GM19240 (cell line): ENCODE results near the gene SAP25.
"Not testable (repeated sequence)": the region's sequence is repeated elsewhere in the genome, so short reads cannot be mapped to it uniquely, and the experiment has no call there.

Source experiments
- DNase-seq: peaks from one replicate; pipeline ENCODE4 v3.0.0; 2011; ENCODE audit warnings: low spot score; ENCODE audit not compliant: insufficient read length

SAP25 gene

DNA sequence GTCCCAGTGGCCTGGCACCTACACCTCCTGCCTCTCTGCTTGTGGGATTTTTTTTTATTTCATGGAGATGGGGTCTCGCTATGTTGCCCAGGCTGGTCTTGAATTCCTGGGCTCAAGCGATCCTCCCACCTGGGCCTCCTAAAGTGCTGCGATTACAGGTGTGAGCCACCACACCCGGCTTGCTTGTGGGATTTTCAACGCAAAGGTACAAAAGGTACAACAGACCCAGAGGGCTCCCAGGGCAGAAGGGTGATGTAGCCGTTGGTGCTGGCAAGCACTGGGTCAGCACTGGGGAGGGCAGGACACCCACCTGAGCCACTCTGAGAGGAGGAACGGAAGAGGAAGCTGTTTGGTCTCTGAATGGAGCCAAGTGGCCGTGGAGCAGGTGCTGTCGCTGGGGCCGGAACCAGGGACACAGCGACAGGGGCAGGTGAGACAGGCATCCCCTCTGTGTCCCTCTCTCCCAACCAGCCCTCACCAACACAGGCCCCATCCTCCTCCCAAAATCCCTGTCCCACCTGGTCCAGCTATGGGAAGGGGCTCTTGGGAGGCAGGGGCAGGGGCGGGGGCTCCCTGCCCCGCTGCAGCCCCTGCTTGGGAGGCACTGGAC is 2.8 kb upstream of the SAP25 start:
- DNase-seq, result no peak

DNA sequence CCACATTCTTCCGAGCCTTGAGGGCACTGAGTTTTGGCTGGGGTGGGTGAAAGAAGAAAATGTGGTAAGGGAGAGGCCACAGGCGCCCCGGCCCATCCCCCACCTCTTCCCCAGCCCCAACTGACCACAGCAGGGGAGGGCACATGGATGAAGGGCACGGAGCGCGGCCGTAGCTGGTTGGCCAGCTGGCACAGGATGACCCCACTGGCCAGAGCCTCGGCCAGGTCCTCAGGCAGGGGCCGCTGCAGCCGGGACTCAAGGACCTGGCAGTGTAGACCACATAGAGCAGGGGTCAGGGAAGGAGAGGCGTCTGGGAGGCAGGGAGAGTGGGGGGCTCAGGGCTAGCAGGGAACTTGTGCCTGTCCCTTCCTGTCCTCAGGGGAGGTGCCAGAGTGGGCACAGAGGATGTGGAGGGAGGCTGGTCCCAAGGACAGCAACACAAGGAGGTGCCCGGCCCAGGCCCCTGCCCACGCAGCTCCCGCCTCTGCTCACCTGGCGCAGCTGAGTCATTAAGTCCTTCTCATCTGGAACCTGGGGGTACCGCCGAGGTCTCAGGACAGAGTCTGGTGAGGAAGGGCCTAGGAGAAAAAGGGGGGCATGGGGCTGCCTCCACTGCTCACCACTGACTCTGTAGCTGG is 2.2 kb upstream of the SAP25 start:
- no peak for DNase-seq

DNA sequence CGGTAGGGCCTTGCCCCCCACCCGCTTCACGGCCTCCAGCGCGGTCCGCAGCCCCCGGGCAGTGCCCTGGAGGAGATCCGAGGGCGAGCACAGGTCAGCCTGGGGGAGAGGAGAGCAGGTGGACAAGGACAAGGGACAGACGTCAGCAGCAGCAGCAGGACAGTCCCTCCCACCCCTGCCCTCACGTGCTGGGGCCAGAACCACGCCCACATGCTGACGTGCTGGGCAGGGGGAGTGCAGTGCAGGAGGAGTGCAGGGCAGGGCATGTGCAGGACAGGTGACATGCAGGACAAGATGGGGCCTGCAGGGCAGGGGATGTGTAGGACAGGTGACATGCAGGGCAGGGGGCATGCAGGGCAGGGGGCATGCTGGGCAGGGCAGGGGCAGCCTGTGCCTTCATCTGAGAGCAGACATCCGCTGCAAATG is 1.5 kb upstream of the SAP25 start:
- no peak for DNase-seq

DNA sequence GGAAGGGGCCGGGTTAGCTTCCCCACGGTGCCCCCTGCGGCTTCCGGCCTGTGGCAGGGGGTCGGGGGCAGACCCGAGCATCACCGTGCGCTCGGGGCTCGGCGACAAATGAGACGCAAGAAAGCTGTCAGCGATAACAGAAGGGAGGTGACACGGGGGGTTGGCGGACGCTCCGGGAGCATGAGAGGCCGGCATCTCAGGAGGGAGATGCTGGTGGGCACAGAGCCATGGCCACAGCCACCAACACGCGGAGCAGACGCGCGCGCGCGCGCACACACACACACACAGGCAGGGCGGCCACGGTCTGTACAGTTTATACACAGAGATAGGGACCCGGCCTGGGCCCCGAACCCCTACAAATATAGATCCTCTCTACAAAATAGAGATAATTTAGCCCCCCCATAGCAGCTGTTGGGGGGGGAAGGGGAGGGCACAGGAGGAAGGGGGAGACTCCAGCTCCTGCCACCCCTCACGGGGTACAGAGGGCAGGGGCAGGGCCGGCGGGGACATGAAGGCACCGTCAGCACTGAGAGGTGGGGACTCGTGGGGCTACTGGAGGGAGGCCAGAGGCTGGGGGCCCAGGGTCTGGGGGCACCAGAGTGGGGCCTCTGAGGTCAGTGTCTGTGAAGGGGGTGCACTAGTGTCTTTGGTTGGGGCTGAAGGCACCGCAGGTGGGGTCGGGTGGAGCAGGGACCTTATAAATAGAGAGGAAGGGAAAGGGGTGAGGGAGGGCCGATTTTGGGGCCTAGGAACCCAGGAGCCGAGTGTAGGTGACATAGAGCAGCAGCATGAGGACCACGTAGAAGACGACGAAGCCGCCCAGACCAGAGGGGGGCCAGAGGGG is 884 bp upstream of the SAP25 start:
- DNase-seq, result no peak

DNA sequence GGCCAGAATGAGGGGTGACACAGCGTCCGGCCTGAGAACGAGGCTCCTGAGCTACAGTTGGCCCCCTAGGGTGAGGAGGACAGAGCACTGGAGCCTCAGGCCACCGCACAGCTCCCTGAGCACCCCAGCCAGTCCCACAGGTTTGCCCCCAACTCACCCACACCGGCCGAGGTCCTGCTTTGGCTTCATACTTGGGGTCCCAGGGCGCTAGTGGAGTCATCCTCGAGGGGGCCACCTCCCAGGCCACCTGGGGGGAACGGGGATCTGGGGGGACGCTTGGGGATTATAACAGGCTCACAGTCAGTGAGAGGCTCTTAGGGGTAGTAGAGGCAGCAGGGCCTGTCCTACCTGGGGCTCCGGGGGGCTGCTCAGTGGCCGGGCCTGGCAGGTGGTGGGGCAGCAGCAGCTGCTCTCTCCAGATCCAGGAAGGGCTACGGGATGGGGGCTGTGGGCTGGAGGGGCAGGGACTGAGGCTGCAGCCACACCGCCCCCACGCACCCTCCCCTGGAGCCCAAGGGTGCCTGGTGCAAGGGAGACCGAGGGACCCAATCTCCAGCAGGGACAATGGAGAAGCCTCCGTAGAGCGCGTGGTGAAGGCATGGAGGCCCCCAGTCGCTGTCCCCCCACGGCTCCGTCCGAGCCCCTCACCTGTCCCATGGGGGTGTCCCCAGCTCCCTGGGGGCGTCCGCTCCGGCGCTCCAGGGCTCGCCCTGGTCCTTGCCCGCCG is 588 bp downstream of the SAP25 start:
- DNase-seq, result no peak

DNA sequence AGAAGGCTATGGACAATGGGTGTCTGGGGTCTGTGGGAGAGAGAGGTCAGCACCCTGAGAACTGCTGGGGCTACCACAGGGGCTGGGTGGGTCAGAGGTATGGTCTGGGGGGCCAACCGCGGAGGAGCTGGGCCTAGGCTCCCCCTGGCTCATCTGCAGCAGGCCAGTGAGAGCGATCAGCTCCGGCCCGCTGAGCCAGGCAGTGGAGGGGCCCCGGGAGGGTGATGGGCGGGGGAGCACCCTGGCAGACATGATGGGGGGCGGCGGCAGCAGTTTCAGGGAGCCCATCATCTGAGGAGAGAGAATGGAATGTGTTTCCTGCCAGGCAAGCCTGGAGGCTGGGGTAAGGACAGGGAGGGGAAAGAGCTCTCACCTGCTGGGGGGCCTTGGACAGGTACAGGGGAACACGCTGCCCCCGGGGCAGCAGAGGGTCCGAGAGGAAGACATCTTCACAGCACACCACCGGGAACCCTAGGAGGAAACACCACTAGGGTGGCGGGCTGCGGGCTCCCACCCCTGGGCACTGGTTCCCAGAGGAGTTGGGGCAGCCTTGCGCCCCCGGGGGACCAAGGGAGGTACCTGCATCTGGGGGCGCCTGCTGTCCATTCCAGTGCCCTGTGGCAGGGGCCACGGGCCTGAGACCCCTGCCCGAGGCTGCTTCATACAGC is 1.3 kb downstream of the SAP25 start:
- no peak for DNase-seq

DNA sequence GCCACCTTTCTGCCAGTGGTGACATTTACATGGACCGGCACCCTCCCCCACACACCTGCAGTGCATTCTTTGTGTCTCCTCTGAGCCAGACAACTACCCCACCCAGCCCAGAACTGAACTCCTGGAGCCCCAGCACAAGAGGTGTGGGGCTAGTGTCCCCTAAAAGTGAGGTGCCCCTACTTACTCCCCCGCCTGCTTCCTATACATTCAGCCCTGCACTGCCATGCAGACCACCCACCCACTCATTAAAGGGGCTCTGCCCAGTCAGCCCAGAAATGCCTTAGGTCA is 1.9 kb downstream of the SAP25 start:
- no peak for DNase-seq

DNA sequence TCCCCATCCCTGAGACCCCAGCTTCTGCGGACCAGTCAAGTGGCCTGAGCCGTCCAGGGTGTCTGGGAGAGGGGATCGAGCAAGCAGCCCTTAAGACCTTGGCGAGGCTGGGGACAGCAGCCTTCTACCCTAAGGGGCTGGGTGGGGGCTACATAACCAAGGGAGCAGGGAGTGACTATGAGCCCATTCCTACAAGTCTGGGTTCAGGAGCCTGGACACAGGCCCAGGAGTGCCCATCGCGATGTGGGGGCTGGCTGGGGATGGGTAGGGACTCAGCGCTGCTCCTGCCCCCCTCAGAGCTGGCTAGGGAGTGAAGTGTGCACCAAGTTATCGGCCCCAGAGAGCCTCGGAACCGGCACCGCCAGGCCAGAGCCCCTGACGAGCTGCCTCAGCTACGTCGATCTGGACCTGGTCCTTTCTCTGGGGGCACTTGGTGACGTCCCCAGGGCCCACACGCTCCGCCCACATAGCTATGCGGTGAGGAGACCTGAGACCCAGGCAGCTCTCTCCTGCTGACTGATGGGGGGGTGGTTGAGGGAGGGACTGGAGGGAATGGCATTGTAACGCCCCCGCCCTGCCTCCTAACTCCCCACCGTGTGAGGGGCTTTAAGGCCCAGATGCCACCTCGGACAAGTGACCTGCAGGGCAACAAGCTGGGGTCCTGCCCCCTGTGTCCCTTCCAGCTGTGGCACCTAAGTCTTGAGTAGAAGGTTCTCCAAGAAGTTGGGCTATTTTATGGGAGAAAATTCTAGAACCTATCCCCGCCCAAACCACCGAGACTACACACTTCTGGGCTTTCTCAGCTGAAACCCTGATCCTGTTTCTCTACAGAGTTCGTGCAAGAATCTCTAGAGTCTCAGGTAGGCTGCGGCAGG is 2.5 kb downstream of the SAP25 start:
- no peak for DNase-seq

DNA sequence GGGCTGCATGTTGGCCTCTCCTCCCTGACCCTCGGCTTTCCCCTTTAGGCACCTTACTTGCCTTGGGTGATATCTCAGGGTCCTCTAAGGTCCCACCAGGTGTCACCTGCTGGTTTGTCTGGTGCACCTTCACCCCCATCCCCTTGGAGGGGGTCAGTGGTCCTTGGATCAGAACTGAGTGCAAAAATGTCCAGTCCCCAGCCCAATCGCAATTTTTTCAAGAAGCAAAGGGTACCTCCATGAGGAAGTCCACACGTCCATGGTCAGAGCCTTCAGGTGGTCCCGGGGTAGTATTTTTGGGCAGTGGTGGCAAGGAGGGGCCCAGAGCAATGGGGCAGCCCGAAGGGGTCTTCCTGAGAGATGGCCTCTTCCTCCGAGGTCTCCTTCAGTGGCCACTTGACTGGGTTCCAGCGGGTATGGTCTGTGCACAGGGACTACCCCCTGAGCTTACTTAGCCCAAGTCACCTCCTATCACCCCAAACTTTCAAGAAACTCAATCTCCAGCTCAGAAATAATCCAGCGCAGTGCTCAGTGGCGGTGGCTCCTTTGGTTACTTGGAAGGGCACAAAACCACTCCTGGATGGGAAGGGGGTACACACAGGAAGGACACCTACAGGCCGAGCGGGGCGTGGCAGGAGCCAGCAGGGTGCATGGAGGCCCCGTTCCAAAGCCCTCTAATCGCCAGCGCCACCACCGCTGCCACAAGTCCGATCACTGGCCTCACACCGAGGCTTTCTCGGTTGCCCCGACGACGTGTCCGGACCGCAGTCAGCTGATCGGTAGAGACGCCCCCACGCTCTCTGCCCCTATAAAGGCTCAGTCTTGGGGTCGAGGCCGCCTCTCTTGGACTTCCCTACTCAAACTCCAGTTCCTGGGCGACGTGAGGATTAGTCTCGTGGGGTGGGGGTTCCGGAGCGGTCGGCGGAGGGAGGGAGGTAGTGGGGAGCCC is 4.5 kb downstream of the SAP25 start:
- DNase-seq, result no peak

DNA sequence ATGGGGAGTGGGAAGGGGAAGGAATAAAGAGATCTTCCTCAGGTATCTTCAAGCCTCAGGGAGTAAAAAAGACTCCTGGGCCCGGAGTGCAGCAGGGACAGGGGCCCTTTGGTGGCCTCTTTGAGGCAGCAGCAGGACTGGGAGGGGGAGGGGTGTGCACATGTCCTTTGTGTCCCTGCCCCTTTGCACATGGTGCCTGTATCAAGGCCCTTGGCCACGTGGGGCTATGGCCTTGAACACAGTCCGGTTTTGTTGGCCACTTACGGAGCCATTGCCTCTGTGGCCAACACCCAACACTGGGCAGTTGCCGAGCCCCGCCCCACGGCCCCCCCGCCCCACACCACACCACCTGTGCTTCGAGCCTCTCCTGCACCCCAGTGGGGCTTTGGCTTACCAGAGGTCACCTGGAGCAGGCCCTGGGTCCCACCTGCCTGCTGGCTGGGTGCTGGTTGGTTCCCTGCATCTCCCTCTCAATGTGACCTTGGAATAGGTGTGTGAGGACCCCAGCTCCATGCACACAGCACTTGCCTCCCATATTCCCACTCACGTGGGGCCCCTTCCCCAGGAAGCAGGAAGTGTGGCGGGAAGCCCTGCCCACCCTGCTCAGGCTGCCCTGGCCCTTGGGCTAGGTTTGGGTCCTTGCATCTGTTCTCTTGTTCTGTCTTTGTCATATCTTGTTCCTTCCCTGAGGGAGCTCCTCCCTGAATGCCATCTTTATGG is 5.4 kb downstream of the SAP25 start:
- DNase-seq, result no peak

DNA sequence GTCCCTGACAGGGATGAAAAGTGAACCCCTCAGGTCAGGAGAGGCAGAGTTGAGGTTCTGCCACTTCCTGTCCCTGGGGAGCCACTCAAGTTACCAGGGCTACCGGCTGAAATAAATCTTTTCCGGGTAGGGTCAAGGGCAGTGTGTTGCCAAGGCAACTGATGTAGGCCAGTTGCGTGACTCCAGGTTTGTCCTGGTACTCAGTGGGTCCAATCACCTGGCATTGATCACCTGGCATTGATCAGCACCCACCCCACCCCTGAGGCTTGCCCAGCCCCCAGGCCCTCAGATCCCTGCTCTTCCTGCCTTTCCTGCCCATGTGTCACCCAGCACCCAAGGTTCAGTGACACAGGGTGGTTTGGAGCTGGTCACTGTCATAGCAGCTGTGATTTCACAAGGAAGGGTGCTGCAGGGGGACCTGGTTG is 5.9 kb downstream of the SAP25 start:
- no peak for DNase-seq

DNA sequence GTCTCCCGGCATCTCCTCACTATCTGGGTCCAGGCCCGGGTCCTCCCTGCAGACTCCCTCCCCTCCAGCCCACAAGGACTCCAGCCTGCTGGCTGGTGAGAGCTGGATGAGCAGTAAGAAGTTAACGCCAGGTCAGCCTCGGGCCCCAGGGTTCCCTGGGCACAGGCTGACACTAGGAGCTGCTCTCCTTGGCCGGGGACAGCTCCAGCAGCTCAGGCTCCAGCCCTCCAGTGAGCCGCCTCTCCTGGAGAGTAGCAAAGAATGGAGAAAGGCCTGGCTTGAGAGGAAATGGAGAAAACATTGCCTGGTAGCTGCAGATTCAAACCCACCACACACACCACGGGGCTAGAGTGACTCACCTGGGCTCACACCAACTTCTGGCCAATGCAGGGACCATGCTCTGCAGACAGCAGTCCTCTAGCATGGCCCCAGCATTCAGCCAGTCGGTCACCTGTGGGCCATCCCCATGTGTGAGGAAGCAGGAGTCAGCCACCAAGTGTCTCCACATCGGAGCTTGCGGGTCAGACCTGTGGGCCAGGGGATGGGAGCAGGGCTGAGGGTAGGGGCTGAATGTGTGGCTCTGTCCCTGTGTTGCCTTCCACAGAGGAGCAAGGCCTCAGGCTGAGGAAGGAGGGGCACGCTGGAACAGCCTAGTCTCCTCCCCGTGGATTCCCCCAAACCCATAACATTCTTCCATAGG is 6.5 kb downstream of the SAP25 start:
- DNase-seq, result no peak

DNA sequence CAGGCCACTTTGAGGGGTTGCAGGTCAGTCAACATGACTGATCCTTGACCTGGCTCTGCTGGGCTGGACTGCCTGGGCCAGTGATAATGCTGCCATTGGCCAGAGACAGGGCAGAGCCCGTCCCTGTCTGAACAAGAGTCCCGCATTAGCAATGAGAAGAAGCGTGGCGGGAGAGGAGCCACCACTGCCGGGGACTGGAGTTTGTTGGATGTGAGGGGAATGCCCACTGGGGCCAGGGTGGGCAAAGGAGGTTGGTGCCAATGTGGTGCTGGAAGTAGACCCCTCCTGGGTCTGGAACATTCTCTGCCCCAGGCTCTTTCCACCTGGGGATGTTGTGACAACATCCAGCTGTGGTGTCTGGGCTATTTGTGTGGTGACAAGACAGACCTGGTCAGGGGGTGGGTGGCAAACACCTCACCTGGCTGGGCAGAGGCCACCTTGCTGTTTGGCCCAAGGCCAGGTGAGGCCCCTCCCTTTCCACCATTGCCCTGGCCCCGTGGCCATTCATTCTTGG is 7.6 kb downstream of the SAP25 start:
- DNase-seq, result no peak

DNA sequence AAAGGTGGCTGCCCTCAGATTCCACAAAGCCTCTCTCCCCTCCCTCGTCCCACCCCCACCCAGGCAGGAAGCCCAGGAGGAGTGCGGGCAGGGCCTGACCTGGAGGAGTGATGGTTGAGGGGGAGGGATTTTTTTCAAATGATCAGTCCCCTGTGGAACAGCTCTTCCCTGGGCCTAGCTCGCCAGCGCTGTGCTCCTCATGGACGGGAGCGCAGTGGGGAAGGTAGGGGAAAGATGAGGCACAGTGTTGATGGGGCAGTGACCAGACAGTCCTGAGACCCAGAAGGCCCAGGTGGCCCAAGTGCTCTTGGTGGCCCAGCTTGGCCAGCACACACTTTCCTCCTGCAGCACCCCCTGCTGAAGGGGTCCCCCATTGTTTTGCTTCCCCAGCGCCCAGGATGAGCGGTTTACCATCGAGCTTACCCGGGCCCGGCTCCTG is 8.5 kb downstream of the SAP25 start:
- no peak for DNase-seq

DNA sequence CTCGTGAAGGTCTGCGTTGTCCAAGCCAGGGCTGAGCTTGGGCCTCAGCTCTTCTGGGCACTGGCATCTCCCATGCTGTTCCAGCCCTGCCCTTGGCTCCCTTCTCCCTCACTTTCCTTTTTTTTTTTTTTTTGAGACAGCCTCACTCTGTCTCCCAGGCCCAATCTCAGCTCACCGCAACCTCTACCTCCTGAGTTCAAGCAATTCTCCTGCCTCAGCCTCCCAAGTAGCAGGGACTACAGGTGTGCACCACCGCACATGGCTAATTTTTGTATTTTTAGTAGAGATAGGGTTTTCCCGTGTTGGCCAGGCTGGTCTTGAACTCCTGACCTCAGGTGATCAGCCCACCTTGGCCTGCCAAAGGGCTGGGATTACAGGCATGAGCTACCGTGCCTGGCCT is 9.3 kb downstream of the SAP25 start:
- DNase-seq, result not testable (repeated sequence)

DNA sequence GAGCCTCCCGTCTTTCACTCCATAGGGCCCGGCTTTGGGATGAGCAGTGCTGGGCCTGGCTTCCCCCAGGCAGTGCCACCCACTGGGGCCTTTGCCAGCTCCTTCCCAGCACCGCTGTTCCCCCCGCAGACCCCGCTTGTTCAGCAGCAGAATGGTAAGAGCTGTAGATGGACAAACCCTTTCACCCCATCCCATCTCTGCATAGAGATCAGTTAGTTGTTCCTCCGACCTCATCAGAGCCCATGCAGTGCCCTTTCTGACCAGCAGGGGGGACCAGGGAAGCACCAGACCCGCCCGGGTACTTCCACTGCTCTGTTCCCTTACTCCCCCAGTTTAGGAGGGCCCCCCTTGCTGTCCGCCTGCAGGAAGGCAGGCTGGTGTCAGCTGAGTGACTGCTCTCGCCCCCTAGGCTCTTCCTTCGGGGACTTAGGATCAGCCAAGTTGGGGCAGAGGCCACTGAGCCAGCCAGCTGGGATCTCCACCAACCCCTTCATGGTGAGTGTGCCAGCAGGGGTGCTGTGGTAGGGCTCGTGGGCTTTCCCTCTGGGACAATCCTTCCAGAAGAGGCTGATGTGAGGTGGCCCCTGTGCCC is 9.8 kb downstream of the SAP25 start:
- DNase-seq, result no peak

DNA sequence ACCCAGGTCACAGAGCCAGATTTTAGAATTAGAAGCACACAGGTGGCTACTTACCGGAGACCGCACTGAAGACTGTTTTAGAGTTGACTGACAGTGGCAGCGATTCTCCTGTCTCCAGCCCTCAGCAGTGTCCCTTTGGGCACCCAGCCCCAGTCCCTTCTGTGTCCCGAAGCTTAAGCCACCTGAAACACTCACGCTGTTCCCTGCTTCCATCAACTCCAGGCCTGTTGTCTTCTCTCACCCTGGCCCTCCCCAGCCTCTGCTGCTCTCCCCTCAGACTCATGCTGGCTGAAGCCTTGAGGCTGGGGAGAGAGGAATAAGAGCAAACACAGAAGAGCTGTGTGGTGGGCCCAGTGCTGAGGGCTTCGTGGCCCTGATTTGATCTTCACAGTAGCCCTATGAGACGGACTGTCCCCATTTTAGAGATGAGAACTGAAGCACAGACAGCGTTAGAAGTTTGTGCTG is 10.6 kb downstream of the SAP25 start:
- DNase-seq, result no peak
